Measurements from ENCODE around the gene SEMA3F.

DNA sequence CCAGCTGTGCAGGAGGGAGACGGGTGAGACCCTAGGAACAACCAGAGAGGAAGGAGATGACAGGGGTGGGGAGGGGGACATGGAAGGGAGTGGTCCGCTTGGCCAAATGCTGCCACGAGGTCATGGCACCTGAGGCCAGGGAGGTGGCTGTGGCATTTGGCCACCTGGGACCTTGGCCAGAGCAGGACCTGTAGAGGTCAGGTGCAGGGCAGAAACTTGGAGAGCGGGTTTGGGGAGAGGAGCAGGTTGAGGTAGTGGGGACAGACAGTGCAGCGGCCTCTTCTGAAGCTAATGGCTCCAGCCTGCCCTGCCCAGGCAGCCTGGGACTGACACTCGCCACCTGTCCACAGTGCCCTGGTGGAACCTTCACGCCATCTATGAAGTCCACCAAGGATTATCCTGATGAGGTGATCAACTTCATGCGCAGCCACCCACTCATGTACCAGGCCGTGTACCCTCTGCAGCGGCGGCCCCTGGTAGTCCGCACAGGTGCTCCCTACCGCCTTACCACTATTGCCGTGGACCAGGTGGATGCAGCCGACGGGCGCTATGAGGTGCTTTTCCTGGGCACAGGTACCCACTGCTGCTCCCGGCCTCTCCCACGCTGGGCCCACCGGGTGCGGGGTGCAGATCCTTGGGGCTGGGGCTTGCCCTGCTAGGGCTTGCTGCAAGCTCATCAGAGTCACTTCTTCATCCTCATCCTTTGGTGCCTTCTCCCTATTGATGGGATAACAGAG is 29.3 kb downstream of the SEMA3F start:
- TF ChIP-seq, protein P1, sequence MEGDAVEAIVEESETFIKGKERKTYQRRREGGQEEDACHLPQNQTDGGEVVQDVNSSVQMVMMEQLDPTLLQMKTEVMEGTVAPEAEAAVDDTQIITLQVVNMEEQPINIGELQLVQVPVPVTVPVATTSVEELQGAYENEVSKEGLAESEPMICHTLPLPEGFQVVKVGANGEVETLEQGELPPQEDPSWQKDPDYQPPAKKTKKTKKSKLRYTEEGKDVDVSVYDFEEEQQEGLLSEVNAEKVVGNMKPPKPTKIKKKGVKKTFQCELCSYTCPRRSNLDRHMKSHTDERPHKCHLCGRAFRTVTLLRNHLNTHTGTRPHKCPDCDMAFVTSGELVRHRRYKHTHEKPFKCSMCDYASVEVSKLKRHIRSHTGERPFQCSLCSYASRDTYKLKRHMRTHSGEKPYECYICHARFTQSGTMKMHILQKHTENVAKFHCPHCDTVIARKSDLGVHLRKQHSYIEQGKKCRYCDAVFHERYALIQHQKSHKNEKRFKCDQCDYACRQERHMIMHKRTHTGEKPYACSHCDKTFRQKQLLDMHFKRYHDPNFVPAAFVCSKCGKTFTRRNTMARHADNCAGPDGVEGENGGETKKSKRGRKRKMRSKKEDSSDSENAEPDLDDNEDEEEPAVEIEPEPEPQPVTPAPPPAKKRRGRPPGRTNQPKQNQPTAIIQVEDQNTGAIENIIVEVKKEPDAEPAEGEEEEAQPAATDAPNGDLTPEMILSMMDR (IDR thresholded peaks at IDR 0.05): no peak
- TF ChIP-seq ZFX (IDR thresholded peaks at IDR 0.05; ENCODE audit: borderline replicate concordance): no peak
